ENCODE results near the gene PDE9A. TPM values are rescaled to one million over a fixed set of nuclear protein-coding genes. Genes with fewer than 3 reads are reported as not detected.
A peak's percentile ranks its signal among the peaks of the same experiment; 100 is the strongest.

PDE9A gene
- total and polyA plus RNA-seq, 10 donors: 7.9 to 45.5 (median 23.8) TPM

DNA sequence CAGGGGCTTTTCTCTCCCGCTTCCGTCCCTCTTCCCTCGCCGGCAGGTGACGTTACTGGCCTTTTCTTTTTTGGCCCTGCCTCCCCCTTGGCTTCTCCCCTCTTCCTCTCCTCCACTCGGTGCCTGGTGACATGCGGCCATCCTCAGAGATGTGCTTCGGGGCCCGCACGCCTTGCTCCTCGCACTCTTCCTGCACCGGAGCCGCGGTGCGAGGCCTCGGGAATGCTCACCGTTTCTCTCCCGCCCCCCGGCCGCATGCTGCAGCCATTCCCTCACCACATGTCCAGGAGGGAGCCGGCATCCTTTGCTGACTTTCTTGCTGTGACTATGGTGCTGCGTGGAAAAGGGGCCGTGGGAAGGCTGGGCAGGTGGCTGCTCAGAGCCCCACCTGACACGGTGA is 39.3 kb downstream of the PDE9A start:
- 91 to 96% (median 94%) methylated on average over 24 of the region's 24 CpGs for WGBS, 5 donors
- intact Hi-C loops (cut with DNase I; ENCODE audit: low total_unique reads): no loop called here
- no peaks in the 10 kb centered on the region for H3K9me3 ChIP-seq
- H3K27ac ChIP-seq: no peak overlapping the region
- TF ChIP-seq POLR2AphosphoS5 (IDR thresholded peaks at IDR 0.05) (no peak), CTCF (IDR thresholded peaks at IDR 0.05 in 8 of 11, conservative IDR thresholded peaks at IDR 0.05 in 3 of 11) (no peak), POLR2A (IDR thresholded peaks at IDR 0.05) (no peak)
- H3K27me3 ChIP-seq (replicated peaks in 1 of 7): no peaks in the 10 kb centered on the region
- no peaks in the 10 kb centered on the region for H3K4me1 ChIP-seq
- DNase-seq: peak; percentile 54
- H3K4me3 ChIP-seq: no peak overlapping the region
- peaks cover 0 to 30% (median 3%) of the 10 kb centered on the region in 6 donors for H3K36me3 ChIP-seq

DNA sequence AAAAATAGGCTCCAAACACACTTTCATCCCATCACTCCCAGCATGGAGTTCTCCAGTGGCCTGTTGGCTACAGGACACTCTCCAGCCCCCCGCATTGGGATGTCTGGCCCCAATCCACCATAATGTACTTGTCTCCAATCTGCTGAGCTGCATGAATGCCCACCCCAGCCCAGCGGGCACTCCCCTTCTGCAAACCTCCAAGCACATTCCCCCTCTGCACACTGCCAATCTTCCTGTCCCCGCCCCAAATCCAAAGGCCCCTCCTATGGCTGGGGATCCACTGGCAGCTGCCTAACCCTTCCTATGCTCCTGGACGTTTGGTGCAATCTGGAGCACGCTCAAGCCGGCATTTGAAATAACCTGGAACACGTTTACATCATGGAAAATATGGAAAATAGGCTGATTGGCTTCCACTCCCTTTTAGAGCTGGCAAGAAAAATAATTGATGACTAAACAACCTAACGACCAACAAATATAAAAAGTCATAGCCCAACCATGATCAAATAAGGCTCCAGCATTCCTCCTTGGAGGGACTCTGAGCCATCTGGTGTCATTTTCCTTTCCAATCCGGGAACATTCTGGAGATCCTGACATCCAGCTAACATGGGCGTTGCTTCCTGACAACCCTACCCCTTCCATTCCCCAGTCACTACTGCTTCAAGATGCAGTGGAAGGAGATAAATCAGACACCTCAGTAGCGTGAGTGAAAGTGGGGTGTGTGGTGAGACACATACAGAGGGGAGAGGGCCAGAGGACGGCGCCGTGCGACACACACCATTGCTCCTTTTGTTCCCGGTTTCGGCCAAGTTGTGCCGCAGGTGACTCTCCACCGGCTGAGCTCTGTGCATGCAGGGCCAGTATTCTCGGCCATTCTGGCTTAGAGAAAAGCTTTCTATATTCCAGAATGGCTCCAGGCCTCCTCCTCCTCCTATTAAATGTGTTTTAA is 41.6 kb downstream of the PDE9A start:
- DNase-seq: peak; percentile 47
- intact Hi-C loops (cut with DNase I; ENCODE audit: low total_unique reads): no loop called here
- Histone ChIP-seq H3K4me3 (no peak overlapping the region), H3K27me3 (replicated peaks in 1 of 7) (no peaks in the 10 kb centered on the region), H3K27ac (no peak overlapping the region), H3K36me3 (peaks cover 0 to 10% (median 0%) of the 10 kb centered on the region in 6 donors), H3K4me1 (no peaks in the 10 kb centered on the region), H3K9me3 (no peaks in the 10 kb centered on the region)
- WGBS, 5 donors: 87 to 92% (median 91%) methylated on average over 20 of the region's 20 CpGs
- TF ChIP-seq CTCF (IDR thresholded peaks at IDR 0.05 in 8 of 11, conservative IDR thresholded peaks at IDR 0.05 in 3 of 11): no peak
- TF ChIP-seq POLR2A (IDR thresholded peaks at IDR 0.05): no peak
- no peak for TF ChIP-seq POLR2AphosphoS5 (IDR thresholded peaks at IDR 0.05)

GRCh38 chr21:42695697-42696380 is 42.4 kb downstream of the PDE9A start:
- Histone ChIP-seq H3K4me1 (no peaks in the 10 kb centered on the region), H3K9me3 (no peaks in the 10 kb centered on the region), H3K27ac (no peak overlapping the region), H3K4me3 (no peak overlapping the region), H3K27me3 (replicated peaks in 1 of 7) (no peaks in the 10 kb centered on the region), H3K36me3 (peaks cover 0 to 10% (median 0%) of the 10 kb centered on the region in 6 donors)
- TF ChIP-seq POLR2AphosphoS5 (IDR thresholded peaks at IDR 0.05): no peak
- TF ChIP-seq CTCF (IDR thresholded peaks at IDR 0.05 in 8 of 11, conservative IDR thresholded peaks at IDR 0.05 in 3 of 11): no peak
- TF ChIP-seq POLR2A (IDR thresholded peaks at IDR 0.05): no peak
- peak; percentile 50 for DNase-seq
- 82 to 92% (median 88%) methylated on average over 9 of the region's 9 CpGs for WGBS, 5 donors
- intact Hi-C loops (cut with DNase I; ENCODE audit: low total_unique reads): no loop called here

Measured in spleen (tissue), 11 donors.